ENCODE results near the gene DYRK1A. TPM values are rescaled to one million over a fixed set of nuclear protein-coding genes. Genes with fewer than 3 reads are reported as not detected.

DYRK1A gene
- polyA plus RNA-seq, 1 donor = 58.9 TPM

GRCh38 chr21:37385179-37385765 lies 18.7 kb downstream of the DYRK1A start:
- no peak for DNase-seq

- DNase-seq = no peak
These were observed 19.6 kb downstream of the DYRK1A start for GRCh38 chr21:37386151-37386550.

- DNase-seq = no peak
These were observed 22.9 kb downstream of the DYRK1A start for GRCh38 chr21:37389456-37389855.

GRCh38 chr21:37391666-37392065 lies 25.1 kb downstream of the DYRK1A start:
- DNase-seq = no peak

- DNase-seq = no peak
These were observed 25.9 kb downstream of the DYRK1A start for GRCh38 chr21:37392441-37392840.

- no peak for DNase-seq
These were observed 26.5 kb downstream of the DYRK1A start for GRCh38 chr21:37393030-37393429.

- DNase-seq = no peak
These were observed 27.2 kb downstream of the DYRK1A start for GRCh38 chr21:37393786-37394185.

GRCh38 chr21:37395961-37396360 lies 29.4 kb downstream of the DYRK1A start:
- DNase-seq = no peak

- no peak for DNase-seq
These were observed 30.3 kb downstream of the DYRK1A start for GRCh38 chr21:37396855-37397254.

GRCh38 chr21:37398697-37399096 lies 32.1 kb downstream of the DYRK1A start:
- no peak for DNase-seq

- DNase-seq = no peak
These were observed 35.8 kb downstream of the DYRK1A start for GRCh38 chr21:37402251-37402867.

- DNase-seq = no peak
These were observed 39.1 kb downstream of the DYRK1A start for GRCh38 chr21:37405629-37406028.

GRCh38 chr21:37407719-37408420 lies 41.3 kb downstream of the DYRK1A start:
- no peak for DNase-seq

- DNase-seq = no peak
These were observed 42.1 kb downstream of the DYRK1A start for GRCh38 chr21:37408464-37409193.

GRCh38 chr21:37410639-37411038 lies 44.1 kb downstream of the DYRK1A start:
- DNase-seq = no peak

- no peak for DNase-seq
These were observed 46.2 kb downstream of the DYRK1A start for GRCh38 chr21:37412603-37413360.

- no peak for DNase-seq
These were observed 47.1 kb downstream of the DYRK1A start for GRCh38 chr21:37413553-37414291.

GRCh38 chr21:37414292-37415253 lies 48.0 kb downstream of the DYRK1A start:
- DNase-seq = no peak

GRCh38 chr21:37415939-37416338 lies 49.4 kb downstream of the DYRK1A start:
- no peak for DNase-seq

GRCh38 chr21:37416914-37417313 lies 50.3 kb downstream of the DYRK1A start:
- no peak for DNase-seq

Data from hindlimb muscle (tissue), 1 donor.